Measurements from ENCODE around the gene SCGB3A2. TPM values are rescaled to one million over a fixed set of nuclear protein-coding genes. Genes with fewer than 3 reads are reported as not detected.

The SCGB3A2 gene
- polyA plus RNA-seq, 3 donors, result 1.3 to 15.9 (median 9.3) TPM

DNA sequence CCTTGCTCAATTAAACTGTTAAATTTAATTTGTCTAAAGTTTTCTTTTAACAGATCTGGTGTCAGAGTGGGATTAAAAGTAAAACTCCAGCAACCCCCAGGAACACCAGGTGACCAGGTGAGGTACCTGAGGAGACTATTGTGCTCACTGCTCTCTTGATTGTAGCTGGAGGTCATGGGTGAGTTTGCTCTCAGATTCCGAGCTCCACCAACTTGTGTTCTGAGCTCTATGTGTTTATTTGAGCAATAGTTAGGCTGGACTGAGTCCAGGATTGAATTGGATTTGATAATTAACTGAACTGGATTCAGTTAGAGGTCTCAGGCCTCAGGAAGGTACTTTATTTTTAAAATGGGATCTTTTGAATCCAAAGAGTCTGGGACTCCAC is 17.9 kb upstream of the SCGB3A2 start:
- Histone ChIP-seq H3K9me3 (replicated peaks in 1 of 2; ENCODE audit: control insufficient read depth in 1 of 2, insufficient read depth in 1 of 2, low read length in 2 of 2) (no peaks in the 10 kb centered on the region), H3K9ac (ENCODE audit: insufficient read depth, low read length, poor library complexity, severe bottlenecking) (no peak overlapping the region), H3K4me3 (replicated peaks in 1 of 3; ENCODE audit: low read depth in 2 of 3, low read length in 3 of 3) (no peak overlapping the region), H4K20me1 (ENCODE audit: insufficient read depth, low read length) (no peaks in the 10 kb centered on the region), H3K4me1 (ENCODE audit: control insufficient read depth in 1 of 2, insufficient read depth in 2 of 2, low read length in 2 of 2) (peaks cover 0 to 14% of the 10 kb centered on the region in 2 donors), H3K79me2 (ENCODE audit: insufficient read depth, low read length) (no peaks in the 10 kb centered on the region), H3K4me2 (replicated peaks; ENCODE audit: extremely low read depth, low read length, poor library complexity, severe bottlenecking) (no peak overlapping the region), H2AFZ (ENCODE audit: insufficient read depth, low read depth, low read length, poor library complexity, severe bottlenecking) (no peak overlapping the region), H3K36me3 (replicated peaks in 1 of 2; ENCODE audit: control insufficient read depth in 1 of 2, insufficient read depth in 2 of 2, low read length in 2 of 2) (no peaks in the 10 kb centered on the region), H3K27me3 (ENCODE audit: control insufficient read depth in 2 of 2, insufficient read depth in 2 of 2, low read length in 2 of 2) (no peaks in the 10 kb centered on the region), H3K27ac (ENCODE audit: low read depth in 1 of 2, low read length in 2 of 2) (no peak overlapping the region)
- Mint-ChIP-seq H3K4me3 (no peak overlapping the region), H3K36me3 (no peaks in the 10 kb centered on the region), H3K4me1 (peaks cover 7% of the 10 kb centered on the region), H3K27me3 (ENCODE audit: low read depth in 3 of 3) (no peaks in the 10 kb centered on the region), H3K27ac (peak overlapping the region in 1 of 7 donors; percentile 28), H3K9me3 (no peaks in the 10 kb centered on the region)
- 100% methylated on average over 1 of the region's 1 CpG for WGBS (ENCODE audit: insufficient coverage)
- TF ChIP-seq, protein P1, sequence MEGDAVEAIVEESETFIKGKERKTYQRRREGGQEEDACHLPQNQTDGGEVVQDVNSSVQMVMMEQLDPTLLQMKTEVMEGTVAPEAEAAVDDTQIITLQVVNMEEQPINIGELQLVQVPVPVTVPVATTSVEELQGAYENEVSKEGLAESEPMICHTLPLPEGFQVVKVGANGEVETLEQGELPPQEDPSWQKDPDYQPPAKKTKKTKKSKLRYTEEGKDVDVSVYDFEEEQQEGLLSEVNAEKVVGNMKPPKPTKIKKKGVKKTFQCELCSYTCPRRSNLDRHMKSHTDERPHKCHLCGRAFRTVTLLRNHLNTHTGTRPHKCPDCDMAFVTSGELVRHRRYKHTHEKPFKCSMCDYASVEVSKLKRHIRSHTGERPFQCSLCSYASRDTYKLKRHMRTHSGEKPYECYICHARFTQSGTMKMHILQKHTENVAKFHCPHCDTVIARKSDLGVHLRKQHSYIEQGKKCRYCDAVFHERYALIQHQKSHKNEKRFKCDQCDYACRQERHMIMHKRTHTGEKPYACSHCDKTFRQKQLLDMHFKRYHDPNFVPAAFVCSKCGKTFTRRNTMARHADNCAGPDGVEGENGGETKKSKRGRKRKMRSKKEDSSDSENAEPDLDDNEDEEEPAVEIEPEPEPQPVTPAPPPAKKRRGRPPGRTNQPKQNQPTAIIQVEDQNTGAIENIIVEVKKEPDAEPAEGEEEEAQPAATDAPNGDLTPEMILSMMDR (IDR thresholded peaks at IDR 0.05), result no peak
- no peak for DNase-seq
- intact Hi-C loops (cut with micrococcal nuclease), result no loop called here

- TF ChIP-seq, protein P1 (IDR thresholded peaks at IDR 0.05), result no peak
- no peak overlapping the region for H2AFZ ChIP-seq (ENCODE audit: insufficient read depth, low read depth, low read length, poor library complexity, severe bottlenecking)
- no peaks in the 10 kb centered on the region for H3K9me3 ChIP-seq (replicated peaks in 1 of 2; ENCODE audit: control insufficient read depth in 1 of 2, insufficient read depth in 1 of 2, low read length in 2 of 2)
- Mint-ChIP-seq H3K27me3 (ENCODE audit: low read depth in 3 of 3) (no peaks in the 10 kb centered on the region), H3K4me1 (peaks cover 25% of the 10 kb centered on the region), H3K27ac (peak overlapping the region in 2 of 7 donors; percentile 1 to 73), H3K36me3 (peaks cover 0 to 5% of the 10 kb centered on the region in 2 donors), H3K4me3 (no peak overlapping the region), H3K9me3 (peaks cover 0 to 4% (median 0%) of the 10 kb centered on the region in 7 donors)
- DNase-seq, result no peak
- no peak overlapping the region for H3K4me2 ChIP-seq (replicated peaks; ENCODE audit: extremely low read depth, low read length, poor library complexity, severe bottlenecking)
- no peaks in the 10 kb centered on the region for H4K20me1 ChIP-seq (ENCODE audit: insufficient read depth, low read length)
- intact Hi-C loops (cut with micrococcal nuclease), result no loop called here
- H3K4me3 ChIP-seq (replicated peaks in 1 of 3; ENCODE audit: low read depth in 2 of 3, low read length in 3 of 3), result no peak overlapping the region
- H3K27ac ChIP-seq (ENCODE audit: low read depth in 1 of 2, low read length in 2 of 2), result no peak overlapping the region
- no peaks in the 10 kb centered on the region for H3K79me2 ChIP-seq (ENCODE audit: insufficient read depth, low read length)
- H3K4me1 ChIP-seq (ENCODE audit: control insufficient read depth in 1 of 2, insufficient read depth in 2 of 2, low read length in 2 of 2), result peaks cover 0 to 14% of the 10 kb centered on the region in 2 donors
- no peaks in the 10 kb centered on the region for H3K36me3 ChIP-seq (replicated peaks in 1 of 2; ENCODE audit: control insufficient read depth in 1 of 2, insufficient read depth in 2 of 2, low read length in 2 of 2)
- no peak overlapping the region for H3K9ac ChIP-seq (ENCODE audit: insufficient read depth, low read length, poor library complexity, severe bottlenecking)
- WGBS (ENCODE audit: insufficient coverage), result 0% methylated on average over 1 of the region's 3 CpGs
- H3K27me3 ChIP-seq (ENCODE audit: control insufficient read depth in 2 of 2, insufficient read depth in 2 of 2, low read length in 2 of 2), result no peaks in the 10 kb centered on the region
Observed at GRCh38 chr5:147863454-147864158, 14.9 kb upstream of the SCGB3A2 start.
